HG03469 (cell line): ENCODE results near the gene LIN9.
"Not testable (repeated sequence)": the region's sequence is repeated elsewhere in the genome, so short reads cannot be mapped to it uniquely, and the experiment has no call there.

Source experiments
- ATAC-seq: cut with Tn5 transposase; IDR thresholded peaks from one replicate; pipeline ENCODE4 v1.9.1; 2021; ENCODE audit warnings: mild to moderate bottlenecking, moderate library complexity, moderate number of reproducible peaks; ENCODE audit not compliant: unreplicated experiment

The LIN9 gene

DNA sequence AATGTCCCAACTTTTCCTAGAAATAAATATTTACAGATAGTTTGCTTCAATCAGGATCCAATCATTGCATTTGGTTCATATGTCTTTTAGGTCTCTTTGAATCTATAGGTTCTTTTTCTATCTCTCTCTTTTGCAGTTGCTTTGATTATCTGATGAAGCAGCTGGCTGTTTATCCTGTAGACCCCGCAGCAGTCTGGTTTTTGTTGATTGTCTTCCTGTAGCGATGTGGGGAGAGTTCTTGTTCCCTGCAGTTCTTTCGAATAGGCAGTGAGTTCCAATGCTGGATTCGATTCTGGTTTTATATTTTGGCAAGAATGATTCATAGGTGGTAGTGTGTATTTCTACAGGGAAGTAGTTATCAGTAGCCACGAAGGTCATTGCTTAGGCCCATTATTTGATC lies 92.9 kb downstream of the LIN9 start:
- ATAC-seq: no peak

DNA sequence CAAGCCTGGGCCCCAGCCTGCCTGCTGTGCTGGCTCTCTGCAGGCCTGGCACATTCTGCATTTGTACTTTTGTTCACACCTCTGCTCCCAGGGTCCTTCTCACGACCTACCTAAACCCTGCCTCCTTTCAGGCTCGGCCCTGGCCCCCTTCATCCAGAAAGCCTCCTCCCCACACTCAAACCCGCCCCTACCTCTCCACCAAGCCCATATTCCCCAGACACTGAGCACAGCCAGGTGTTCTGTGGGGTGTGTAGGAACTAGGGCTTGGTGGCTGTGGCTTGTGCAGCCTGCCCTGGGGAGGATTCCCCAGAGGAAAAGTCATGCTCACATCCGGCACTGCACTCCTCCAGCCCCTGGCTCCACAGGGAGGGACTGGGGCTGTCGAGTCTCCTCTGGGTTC lies 93.7 kb downstream of the LIN9 start:
- no peak for ATAC-seq

DNA sequence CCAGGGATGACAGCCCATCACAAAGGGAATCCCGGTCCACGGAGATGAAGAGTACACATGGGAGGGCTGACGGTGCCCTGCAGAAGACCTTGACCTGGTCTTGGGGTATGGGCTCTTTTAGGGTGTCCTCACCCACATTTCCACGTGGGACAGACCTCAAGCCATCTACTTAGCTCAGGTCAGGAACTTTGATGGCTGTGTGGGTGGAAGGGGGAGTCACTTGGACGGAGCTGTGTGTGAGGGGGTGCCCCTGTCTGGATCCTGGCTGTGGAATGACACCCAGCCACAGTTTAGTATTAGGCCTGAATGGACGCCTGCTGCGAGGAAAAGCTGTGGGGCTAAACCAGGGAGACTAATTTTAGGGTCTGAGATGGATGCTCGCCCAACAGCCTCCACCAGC lies 96.4 kb downstream of the LIN9 start:
- no peak for ATAC-seq

DNA sequence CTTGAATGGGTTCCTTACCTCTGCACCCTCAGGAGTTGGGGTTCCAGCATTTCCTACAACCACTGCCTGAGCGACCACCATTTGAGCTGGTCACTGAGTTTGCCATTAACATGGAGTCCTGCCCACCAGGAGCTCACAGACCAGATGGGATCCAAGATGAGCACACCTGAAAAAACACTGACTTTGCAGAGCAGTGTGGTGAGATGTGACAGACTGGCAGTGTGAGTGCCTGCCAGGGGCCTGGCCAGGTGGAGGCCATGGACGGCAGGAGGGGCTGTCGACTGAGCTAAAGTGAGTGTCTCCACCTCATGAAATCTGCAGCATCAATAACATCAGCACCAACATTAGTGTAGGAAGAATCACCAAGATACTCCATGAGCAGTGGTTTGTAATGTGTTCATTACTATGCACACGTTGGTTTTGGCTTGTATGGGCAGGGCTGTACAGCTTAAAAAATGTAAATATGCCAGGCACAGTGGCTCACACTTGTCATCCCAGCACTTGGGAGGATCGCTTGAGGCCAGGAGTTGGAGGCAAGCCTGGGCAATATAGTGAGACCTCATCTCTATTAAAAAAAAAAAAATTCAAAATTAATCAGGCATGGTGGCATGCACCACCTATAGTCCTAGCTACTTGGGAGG lies 97.7 kb downstream of the LIN9 start:
- no peak for ATAC-seq

DNA sequence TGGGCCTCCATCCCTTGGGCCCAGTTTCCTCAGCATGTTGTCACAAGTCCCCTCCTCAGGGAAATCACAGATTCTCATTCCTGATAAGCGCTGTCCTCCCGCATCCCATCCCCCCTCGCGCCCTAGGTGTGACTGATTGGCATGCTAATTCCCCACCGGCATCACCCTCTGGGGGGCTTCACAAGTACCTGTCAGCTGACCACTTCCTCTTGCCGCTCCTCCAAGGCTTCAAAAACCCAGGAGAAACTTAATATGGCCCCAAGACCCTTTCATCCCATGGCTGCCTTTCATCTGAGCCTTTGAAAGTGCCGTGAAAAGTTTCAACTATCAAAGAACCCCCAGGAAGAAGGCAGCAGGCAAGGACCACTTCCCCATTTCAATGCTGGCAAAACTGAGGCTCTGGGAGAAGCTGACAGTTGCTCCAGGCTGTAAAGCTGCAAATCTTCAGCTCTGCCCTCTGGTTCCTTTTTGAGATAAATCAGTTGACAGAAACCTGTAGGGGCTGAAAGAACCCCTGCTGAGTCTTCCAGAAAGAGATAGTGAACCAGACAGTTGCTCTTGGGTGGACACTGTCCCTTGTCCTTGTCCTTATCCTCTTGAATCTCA lies 98.3 kb downstream of the LIN9 start:
- ATAC-seq: no peak

DNA sequence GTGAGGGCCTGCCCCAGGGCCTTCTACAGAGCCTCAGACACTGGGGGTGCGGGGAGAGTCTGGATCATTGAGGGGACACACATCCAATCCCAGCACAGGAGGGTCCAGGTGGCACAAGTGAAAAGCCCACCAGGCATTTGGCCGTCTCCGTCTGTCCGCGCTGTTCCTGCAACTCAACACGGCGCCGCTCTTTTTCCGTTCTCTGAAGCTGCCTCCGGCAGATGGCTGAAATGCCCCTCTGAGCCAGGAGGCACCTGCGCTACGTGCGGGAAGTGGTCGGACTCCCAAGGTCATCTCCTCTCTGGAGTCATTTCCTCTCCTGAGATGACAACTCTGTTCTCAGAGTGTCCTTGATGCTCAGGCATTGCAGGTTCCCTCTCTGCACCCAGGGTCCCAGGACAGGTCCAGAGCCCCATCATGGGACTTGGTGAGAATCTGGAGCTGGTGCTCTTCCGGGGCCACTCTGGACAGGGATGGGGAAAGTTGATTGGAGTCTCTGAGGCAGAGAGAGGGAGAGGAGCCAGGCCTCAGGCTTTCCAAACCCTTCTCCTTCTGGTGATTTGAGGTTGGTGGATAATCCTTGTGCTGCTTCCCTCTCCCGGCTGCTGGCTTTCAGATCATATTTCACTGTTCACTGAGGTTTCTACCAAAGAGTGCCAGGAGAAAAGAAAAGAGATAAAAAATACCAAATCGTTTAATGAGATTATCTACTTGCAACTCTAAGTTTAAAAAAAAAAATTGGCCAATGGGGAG lies 99.5 kb downstream of the LIN9 start:
- ATAC-seq: no peak

DNA sequence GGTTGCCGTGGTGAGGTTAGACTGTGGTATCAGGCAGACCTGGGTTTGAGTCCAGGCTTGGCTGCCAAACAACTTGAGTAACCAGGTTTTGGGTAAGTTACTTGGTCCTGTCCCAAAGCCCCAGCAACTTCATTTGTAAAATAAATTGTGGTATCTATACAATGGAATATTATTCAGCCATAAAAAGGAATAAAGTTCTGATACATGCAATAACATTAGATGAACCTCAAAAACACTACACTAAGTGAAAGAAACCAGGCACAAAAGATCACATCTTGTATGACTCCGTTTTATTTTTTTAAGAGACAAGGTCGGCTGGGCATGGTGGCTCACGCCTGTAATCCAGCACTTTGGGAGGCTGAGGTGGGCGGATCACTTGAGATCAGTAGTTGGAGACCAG lies 101.9 kb downstream of the LIN9 start:
- no peak for ATAC-seq

DNA sequence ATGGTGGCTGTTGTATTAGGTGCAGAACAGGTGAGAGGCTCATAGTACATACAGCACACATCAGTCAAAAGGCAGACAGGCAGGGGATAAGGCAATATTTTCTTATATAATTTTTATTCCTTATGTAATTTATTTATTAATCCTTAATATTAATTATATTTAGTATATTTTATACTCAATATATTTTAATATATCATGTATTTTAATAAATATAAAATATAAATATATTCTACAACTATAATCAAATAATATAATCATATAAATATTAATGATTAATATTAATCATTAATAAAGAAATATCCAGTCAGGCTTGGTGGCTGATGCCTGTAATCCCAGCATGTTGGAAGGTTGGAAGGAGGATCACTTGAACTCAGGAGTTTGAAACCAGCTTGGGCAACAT lies 104.8 kb downstream of the LIN9 start:
- no peak for ATAC-seq

DNA sequence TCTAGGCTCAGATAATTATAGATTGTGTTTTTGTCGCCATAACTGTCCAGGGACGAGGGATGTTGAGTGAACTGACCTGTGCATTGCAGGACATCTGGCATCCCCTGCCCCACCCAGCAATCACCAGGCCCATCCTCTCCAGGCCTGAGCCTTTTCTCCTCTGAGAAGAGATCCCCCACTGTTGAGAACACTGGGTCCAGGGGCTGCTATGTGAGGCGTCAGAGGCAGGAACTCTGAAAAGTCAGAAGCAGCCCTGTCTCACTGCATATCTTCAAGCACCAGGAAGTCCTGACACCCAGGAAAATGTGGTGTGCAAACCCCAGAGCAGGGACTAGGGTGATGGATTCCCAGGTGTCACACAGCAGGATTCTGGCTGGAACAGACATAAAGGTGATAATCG lies 105.3 kb downstream of the LIN9 start:
- no peak for ATAC-seq

DNA sequence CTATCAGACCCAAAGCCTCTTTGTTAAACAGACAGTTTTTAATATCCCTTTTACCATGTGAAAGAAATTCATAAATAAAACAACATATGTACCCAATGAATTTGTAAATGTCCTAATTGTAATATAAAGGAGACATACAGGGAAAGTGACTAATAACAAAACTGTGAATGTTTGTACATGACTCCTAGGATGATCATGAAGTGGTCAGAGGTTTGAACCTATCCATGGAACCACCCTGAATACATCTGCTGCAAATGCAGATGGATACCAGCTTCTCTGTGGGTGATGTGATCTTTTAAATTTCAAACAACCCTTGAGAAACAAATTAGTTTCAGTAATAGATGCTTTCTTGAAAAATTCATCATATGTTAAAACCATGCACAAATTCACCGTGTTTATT lies 105.7 kb downstream of the LIN9 start:
- ATAC-seq: no peak

DNA sequence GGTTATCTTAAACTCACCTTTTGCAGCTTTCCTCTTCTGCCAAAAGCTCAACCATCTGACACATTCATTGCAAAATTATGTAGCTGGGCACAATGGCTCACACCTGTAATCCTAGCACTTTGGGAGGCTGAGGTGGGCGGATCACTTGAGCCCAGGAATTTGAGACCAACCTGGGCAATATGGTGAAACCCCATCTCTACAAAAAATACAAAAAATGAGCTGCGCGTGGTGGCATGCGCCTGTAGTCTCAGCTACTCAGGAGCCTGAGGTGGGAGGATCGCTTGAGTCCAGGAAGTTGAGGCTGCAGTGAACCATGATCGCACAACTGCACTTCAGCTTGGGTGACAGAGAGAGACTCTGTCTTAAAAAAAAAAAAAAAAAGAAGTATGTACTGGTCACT lies 106.3 kb downstream of the LIN9 start:
- ATAC-seq: not testable (repeated sequence)

DNA sequence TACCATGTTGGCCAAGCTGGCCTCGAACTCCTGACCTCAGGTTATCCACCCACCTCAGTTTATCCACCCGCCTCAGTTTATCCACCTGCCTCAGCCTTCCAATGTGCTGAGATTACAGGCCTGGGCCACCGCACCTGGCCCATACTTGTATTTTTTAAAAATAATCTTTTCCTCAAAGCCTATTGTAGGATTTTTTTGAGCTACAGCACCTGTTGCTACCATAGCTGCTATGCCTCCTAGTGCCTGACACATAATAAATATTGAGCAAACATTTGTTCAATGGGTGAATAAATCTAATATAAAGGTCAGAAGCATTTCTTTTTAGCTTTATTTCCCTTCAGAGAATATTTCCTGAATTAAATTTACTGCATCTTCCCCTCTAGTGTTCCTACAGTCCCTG lies 106.7 kb downstream of the LIN9 start:
- no peak for ATAC-seq

DNA sequence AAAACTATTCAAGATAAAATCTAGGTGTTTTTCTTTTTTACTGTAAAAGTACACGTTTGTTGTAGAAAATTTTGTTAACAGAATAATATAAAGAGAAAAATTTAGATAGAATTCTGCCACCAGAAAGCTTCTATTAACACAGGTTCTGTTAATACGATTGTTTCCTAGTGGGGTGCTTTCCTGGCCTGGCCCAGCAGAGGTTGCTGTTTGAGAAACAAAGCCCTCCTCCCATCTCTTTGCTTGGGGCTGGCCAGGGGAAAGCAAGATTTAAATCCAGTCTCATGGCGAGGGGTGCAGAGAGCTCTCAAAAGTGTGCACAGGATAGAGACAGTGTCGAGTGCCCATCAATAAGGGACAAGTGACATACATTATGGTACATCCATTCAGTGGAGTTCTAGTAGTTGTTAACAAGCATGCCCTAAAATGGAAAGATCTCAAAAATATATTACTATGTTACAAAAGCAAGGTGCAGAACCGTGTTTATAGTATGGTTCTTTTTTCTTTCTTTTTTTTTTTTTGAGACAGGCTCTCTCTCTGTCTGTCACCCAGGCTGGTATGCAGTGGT lies 107.9 kb downstream of the LIN9 start:
- ATAC-seq: no peak

DNA sequence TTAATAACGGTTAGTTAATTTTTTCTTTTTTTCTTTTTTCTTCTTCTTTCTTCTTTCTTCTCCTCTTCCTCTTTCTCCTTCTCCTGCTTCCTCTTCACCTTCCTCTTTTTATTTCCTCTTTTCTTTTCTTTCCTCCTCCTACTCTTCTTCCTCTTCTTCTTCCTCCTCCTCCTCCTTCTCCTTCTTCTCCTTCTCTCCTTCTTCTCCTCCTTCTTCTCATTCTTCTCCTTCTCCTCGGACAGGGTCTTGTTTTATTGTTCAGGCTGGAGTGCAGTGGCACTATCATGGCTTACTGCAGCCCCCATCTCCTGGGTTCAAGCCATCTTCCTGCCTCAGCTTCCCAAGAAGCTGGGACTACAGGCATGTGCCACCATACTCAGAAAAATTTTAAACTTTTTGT lies 109.0 kb downstream of the LIN9 start:
- ATAC-seq: no peak

DNA sequence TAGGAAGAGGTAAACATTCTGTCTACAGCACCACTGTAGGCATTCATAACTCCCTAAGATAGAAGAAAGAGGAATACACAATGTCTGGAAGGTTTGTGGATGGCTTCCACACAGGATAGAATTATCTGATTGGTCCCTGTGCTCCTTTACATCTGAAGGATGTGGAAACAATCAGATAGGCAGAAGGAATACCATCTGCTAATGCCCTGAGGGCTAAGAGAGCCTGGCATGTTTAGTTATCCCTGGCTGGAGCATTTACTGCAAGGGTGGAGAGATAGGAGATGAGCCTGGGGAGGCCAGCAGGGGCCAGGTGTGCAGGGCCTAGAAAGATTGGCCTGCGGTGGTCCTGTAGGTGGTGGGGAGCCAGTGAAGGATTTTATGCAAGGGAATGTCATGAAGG lies 113.8 kb downstream of the LIN9 start:
- ATAC-seq: no peak

DNA sequence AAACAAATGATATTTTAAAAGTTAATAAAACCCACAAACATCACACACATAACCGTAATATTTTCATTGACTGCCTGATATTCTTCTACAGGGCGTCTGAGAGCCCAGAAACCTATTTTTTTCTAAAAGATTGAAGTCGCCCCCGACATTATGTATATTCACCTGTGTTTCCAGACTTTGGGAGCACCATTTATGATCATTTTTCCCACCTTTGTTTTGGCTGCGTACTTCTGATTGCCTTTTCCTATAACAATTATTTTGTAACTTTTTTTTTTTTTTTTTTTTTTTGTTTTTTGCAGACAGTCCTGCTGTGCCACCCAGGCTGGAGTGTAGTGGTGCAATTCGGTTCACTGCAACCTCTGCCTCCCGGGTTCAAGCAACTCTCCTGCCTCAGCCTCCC lies 121.6 kb downstream of the LIN9 start:
- no peak for ATAC-seq

DNA sequence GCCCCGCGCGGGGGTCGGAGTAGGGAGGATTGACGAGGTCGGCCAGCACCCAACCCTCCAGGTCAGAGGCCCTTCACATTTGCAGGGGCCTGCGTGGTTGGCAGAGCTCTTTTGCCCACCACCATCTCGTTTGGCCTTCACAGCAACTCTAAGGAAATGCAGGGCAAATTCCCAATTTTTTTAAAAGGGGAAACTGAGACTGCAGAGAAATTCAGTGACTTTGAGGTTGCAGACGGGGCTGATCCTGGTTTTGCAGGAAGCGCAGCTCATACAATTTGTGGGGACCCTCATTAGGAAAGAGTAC lies 122.0 kb downstream of the LIN9 start:
- ATAC-seq: no peak

DNA sequence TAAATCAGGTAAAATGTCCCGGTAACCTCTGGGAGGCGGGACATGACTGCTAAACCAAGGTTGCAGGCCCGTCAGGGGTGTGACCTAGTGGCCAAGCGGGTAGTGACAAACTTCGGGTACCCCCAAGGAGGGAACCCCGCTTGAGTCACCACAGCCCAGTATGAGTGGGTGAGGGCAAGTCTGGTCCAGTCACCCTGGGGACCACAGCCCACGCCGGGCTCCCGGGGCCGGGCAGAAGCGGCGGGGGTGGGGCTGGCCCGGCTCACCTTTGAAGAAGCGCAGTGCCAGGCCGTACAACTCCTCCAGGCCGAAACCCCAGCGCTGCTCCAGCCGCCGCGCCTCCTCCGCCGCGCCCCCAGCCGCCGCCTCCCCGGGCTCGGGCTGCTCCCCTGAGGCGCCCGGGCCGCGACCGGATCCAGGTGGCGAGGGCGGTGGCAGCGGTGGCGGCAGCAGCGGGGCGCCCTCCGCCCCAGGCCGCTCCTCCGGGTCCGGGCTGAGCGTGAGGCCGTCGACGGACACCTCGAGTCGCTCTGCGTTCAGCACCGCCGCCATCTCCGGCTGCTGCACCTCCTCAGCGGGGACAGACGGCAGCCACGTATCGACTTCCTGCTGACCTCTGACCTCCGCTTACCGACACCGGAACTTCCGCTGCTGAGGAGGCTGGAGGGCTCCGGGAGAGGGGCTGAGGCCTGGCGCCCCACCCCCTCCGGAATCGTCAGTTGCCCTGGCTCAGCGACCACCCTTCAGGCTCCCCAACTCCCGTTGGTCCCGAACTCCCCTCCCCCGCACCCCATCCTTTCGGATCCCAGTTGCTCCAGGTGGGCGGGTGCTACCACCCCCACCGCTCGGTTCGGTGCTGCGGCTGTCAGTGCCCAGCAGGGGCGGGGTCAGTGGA lies 122.6 kb downstream of the LIN9 start, which contains the start of gene ACBD3:
TSS of gene ACBD3 (minus strand) at position 618 of the 895 bp plus-strand sequence. CDS start at position 552, 66 bp downstream.
- ATAC-seq: peak; percentile 75

DNA sequence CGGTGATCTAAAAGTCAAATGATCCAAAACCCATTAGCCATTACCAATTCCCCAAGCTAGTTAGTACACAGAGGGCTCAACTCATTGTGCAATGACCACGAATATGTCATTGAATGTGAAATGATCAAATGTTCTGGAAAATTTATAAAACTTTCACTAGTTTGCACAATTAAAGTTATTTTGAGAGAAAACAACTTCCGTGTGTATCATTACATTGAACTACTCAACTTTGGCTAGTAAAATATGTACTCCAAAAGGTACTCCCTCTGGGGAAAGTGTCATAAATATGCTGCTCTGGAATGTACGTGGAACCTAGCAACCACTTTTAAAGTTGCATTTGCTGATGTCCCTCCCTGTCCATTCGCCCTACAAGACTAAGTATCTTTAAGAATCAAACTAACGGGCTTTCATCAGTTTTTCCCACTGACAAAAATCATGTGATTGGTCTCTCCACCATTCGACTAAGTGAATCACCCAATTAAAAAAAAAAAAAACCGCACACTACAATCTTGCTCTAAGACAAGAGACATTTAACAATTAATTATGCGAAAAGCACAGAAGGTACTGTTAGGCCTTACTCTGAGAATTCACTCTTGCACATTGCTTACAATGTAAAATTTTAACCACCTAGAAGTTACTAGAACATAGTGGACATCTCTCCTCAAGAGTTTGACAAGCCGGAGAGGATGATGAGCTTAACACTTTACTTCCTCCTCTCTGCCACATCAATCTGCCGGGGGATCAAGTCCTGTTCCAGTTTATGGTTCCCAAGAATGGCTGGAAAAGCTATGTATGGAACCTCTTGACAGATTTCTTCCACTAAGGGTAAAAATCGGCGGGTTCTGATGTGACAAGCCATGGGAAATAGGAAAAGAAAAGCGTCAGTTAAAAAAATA lies 123.6 kb downstream of the LIN9 start:
- no peak for ATAC-seq
